Fibroblast of skin of left biceps (primary cell): Measurements from ENCODE around the gene TAF3.
"Not testable (repeated sequence)": the region's sequence is repeated elsewhere in the genome, so short reads cannot be mapped to it uniquely, and the experiment has no call there.

Experiments used
- DNase-seq, 2 experiments: peaks; one replicate each; pipeline ENCODE4 v3.0.0-alpha.2; 2013; ENCODE audit warnings: low read depth in 2 of 2

TAF3 gene

GRCh38 chr10:7810443-7810842 lies 7.9 kb upstream of the TAF3 start:
- no peak for DNase-seq

GRCh38 chr10:7811000-7811399 lies 7.3 kb upstream of the TAF3 start:
- no peak for DNase-seq

- not testable (repeated sequence) for DNase-seq
These were observed 6.6 kb upstream of the TAF3 start for GRCh38 chr10:7811743-7812142.

- no peak for DNase-seq
These were observed 4.8 kb upstream of the TAF3 start for GRCh38 chr10:7813481-7813880.

GRCh38 chr10:7817576-7817975 lies 729 bp upstream of the TAF3 start:
- no peak for DNase-seq

- no peak for DNase-seq
These were observed 366 bp upstream of the TAF3 start for GRCh38 chr10:7817984-7818294.

- no peak for DNase-seq
These were observed 786 bp downstream of the TAF3 start for GRCh38 chr10:7819121-7819460.

GRCh38 chr10:7824251-7824650 lies 5.9 kb downstream of the TAF3 start:
- DNase-seq = no peak

GRCh38 chr10:7826971-7827370 lies 8.7 kb downstream of the TAF3 start:
- DNase-seq = no peak

- DNase-seq = no peak
These were observed 11.1 kb downstream of the TAF3 start for GRCh38 chr10:7829289-7829834.

GRCh38 chr10:7832060-7832459 lies 13.8 kb downstream of the TAF3 start:
- DNase-seq = no peak

GRCh38 chr10:7833210-7833609 lies 14.9 kb downstream of the TAF3 start:
- DNase-seq = no peak

- DNase-seq = no peak
These were observed 16.0 kb downstream of the TAF3 start for GRCh38 chr10:7834262-7834661.

- DNase-seq = no peak
These were observed 18.3 kb downstream of the TAF3 start for GRCh38 chr10:7836571-7836970.

- DNase-seq = peak; percentile 28 to 34
These were observed 28.3 kb downstream of the TAF3 start for GRCh38 chr10:7846591-7846990.

GRCh38 chr10:7853226-7853842 lies 35.0 kb downstream of the TAF3 start:
- no peak for DNase-seq

- DNase-seq = no peak
These were observed 35.6 kb downstream of the TAF3 start for GRCh38 chr10:7853890-7854289.

GRCh38 chr10:7855205-7855604 lies 36.9 kb downstream of the TAF3 start:
- no peak for DNase-seq

- no peak for DNase-seq
These were observed 38.4 kb downstream of the TAF3 start for GRCh38 chr10:7856678-7857077.

- no peak for DNase-seq
These were observed 39.0 kb downstream of the TAF3 start for GRCh38 chr10:7857262-7857661.

- no peak for DNase-seq
These were observed 43.3 kb downstream of the TAF3 start for GRCh38 chr10:7861509-7862120.

- no peak for DNase-seq
These were observed 43.8 kb downstream of the TAF3 start for GRCh38 chr10:7862121-7862514.

GRCh38 chr10:7866176-7866575 lies 47.9 kb downstream of the TAF3 start:
- no peak for DNase-seq

GRCh38 chr10:7872041-7872442 lies 53.7 kb downstream of the TAF3 start:
- DNase-seq = no peak
